Ovary (tissue), 3 donors: ENCODE measurements around the gene RPS10.

Experiments
- EP300 ChIP-seq: sonication (generic); formaldehyde crosslinking; IDR thresholded peaks from one replicate; pipeline ENCODE4 v1.6.1; 2017; ENCODE audit warnings: antibody characterized with exemption
- POLR2A ChIP-seq: fragments of 450-650 bp; IDR thresholded peaks from one replicate; pipeline ENCODE4 v1.6.1; 2017; ENCODE audit warnings: antibody characterized with exemption, mild to moderate bottlenecking, moderate library complexity
- TF ChIP-seq, protein P1 (sequence below), 3 donors: fragments of 450-650 bp in 2 of 3; fragments of 200-600 bp in 1 of 3; IDR thresholded peaks; one replicate each; pipeline versions ENCODE4 v1.5.1 to v1.8.0; 2016 to 2022; ENCODE audit warnings: antibody characterized with exemption in 3 of 3, mild to moderate bottlenecking in 1 of 3
- donor health status: DM: no; HTN: no; CAD: no.

DNA sequence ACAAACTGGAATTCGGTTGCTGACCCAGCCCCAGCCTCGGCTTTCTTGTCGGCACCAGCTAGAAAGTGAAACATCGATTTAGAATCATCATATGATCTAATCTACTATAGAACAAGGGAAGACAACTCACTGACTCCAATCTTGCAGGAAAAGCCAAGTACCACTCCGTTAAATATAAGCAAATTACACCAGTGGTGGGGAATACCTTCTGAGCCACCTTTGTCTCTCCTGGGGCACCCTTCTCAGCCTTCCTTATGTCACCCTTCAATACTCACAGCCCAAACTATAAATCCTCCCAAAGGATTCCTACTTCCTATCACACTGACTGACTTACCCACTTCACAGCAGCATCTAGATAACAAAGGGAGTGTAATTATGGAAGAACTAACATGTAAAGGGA, 7.5 kb downstream of the RPS10 start:
- TF ChIP-seq POLR2A, result no peak
- TF ChIP-seq, protein P1, sequence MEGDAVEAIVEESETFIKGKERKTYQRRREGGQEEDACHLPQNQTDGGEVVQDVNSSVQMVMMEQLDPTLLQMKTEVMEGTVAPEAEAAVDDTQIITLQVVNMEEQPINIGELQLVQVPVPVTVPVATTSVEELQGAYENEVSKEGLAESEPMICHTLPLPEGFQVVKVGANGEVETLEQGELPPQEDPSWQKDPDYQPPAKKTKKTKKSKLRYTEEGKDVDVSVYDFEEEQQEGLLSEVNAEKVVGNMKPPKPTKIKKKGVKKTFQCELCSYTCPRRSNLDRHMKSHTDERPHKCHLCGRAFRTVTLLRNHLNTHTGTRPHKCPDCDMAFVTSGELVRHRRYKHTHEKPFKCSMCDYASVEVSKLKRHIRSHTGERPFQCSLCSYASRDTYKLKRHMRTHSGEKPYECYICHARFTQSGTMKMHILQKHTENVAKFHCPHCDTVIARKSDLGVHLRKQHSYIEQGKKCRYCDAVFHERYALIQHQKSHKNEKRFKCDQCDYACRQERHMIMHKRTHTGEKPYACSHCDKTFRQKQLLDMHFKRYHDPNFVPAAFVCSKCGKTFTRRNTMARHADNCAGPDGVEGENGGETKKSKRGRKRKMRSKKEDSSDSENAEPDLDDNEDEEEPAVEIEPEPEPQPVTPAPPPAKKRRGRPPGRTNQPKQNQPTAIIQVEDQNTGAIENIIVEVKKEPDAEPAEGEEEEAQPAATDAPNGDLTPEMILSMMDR (IDR thresholded peaks at IDR 0.05), result no peak
- no peak for TF ChIP-seq EP300
